Spinal cord (tissue), 10 donors: ENCODE measurements around the gene NRDC. TPM values are rescaled to one million over a fixed set of nuclear protein-coding genes. Genes with fewer than 3 reads are reported as not detected.

Source experiments
- DNase-seq, 6 donors: peaks; one replicate each; pipeline versions ENCODE4 v3.0.0 to v3.0.0-alpha.2; 2013 to 2015; ENCODE audit warnings: low spot score in 6 of 6, low read depth in 4 of 6
- H3K27ac ChIP-seq: one replicate; pipeline ENCODE4 v1.5.1; 2013; ENCODE audit warnings: low read depth, low read length, control low read depth
- H3K27me3 ChIP-seq: one replicate; pipeline ENCODE4 v1.6.1; 2013; ENCODE audit warnings: low read length; ENCODE audit not compliant: control insufficient read depth, insufficient read depth
- H3K36me3 ChIP-seq: one replicate; pipeline ENCODE4 v1.6.1; 2013; ENCODE audit warnings: low read length; ENCODE audit not compliant: control insufficient read depth, insufficient read depth
- H3K4me1 ChIP-seq: one replicate; pipeline ENCODE4 v1.6.1; 2013; ENCODE audit warnings: low read length; ENCODE audit not compliant: control insufficient read depth, insufficient read depth
- H3K4me3 ChIP-seq: one replicate; pipeline ENCODE4 v1.5.1; 2013; ENCODE audit warnings: low read depth, low read length, control low read depth
- H3K9me3 ChIP-seq: one replicate; pipeline ENCODE4 v1.6.1; 2013; ENCODE audit warnings: low read length; ENCODE audit not compliant: control insufficient read depth, insufficient read depth
- WGBS: methylation state at CpG from one replicate; pipeline ENCODE4 v1.1.5; 2013; ENCODE audit warnings: missing lambda C conversion rate; ENCODE audit not compliant: insufficient coverage; 5-methylcytosine and 5-hydroxymethylcytosine counted together
- polyA plus RNA-seq, 2 donors: library from polyadenylated mRNA; unstranded; fragments of 120-200 nt; gene quantifications; one replicate each; pipeline ENCODE4 v1.2.1, GENCODE V29; 2013; ENCODE audit not compliant: insufficient read length in 2 of 2
- small RNA-seq: library from RNA; depleted of rRNA; stranded (forward); fragments of <200 nt; gene quantifications from one replicate; pipeline ENCODE3, GENCODE V24; 2014; ENCODE audit warnings: low replicate concordance
- total RNA-seq, 2 donors: library from RNA; depleted of rRNA in 1 of 2; stranded (reverse); fragments of 120-200 nt in 1 of 2; fragments of >200 nt in 1 of 2; gene quantifications; one replicate each; pipeline versions ENCODE4 v1.2.3 to v1.2.4, GENCODE V29; 2013 to 2014
- donor health status: healthy.

Gene NRDC
- total and polyA plus RNA-seq, 4 donors = 89.3 to 146 (median 109) TPM

DNA sequence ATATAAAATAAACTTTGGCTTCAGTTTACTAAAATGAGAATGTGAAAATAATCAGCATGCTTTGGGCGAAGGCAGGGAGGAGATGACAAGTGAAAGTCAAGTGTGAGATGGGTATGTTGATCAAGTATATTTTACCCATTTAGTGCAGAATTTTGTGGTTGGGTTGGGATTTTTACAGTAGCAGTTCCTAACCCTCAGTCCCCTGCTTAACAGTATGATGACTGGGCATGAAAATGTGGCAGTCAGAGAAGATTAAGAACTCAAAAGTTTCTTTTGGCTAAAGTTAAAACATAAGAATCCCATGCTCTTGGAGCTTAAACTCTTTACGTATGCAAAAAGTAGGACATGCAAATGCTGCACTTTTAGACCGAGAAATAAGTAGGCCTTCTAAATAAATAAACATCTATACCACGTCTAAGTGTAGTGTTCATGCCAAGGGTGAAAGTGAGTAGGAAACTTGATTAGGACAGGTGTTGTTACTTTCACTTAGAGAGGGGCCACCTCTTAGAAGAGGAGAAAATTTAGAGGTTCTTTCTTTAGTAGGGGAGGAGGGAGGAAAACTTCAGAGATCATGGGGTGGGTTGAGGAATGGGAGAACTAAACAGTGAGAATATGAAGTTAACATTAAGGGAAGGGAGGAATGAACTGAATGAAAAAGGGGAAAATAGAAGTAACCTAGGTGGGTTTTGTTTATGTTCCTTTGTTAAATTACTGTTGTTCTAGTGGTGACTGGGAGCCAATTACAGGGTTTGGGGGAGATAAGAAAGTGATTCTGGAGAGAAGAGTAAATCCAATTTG lies 133.8 kb downstream of the NRDC start:
- Histone ChIP-seq H3K36me3 (peaks cover 2% of the 10 kb centered on the region), H3K27me3 (no peaks in the 10 kb centered on the region)

DNA sequence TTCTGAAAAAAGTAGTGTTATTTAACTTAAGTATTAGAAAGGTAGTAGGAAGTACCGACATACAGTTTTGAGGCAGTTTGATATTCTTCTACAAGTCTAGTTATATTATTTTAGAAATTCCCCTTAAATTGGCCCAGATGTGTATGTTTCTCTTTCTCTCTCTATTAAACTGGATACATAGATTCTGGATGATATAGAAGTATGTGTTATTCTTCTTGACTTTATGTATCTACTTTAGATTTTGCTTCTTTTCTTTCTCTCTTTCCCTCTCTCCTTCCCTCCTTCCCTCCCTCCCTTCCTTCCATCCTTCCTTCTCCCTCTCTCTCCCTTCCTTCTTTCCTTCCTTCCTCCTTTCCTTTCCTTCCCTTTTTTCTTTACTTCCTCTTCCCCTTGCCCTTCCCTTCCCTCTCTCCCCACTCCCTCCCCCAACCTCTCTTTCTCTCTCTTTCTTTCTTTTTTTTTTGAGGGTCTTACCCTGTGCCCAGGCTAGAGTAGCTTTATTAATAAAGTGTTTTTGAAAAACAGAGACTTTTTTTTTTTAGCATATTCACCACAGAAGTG lies 137.3 kb downstream of the NRDC start:
- Histone ChIP-seq H3K4me3 (no peak overlapping the region), H3K27ac (no peak overlapping the region), H3K9me3 (no peaks in the 10 kb centered on the region), H3K36me3 (no peaks in the 10 kb centered on the region), H3K27me3 (no peaks in the 10 kb centered on the region), H3K4me1 (no peaks in the 10 kb centered on the region)
- no peak for DNase-seq
- WGBS = no CpG with 5 or more reads among the region's 1 CpG

More for the DNA sequence above, 133.8 kb downstream of the NRDC start:
- Histone ChIP-seq H3K9me3 (no peaks in the 10 kb centered on the region), H3K27ac (no peak overlapping the region), H3K4me3 (no peak overlapping the region), H3K4me1 (no peaks in the 10 kb centered on the region)
- peak in 1 of 6 donors; percentile 13 for DNase-seq
- 80% methylated on average over 1 of the region's 4 CpGs for WGBS

DNA sequence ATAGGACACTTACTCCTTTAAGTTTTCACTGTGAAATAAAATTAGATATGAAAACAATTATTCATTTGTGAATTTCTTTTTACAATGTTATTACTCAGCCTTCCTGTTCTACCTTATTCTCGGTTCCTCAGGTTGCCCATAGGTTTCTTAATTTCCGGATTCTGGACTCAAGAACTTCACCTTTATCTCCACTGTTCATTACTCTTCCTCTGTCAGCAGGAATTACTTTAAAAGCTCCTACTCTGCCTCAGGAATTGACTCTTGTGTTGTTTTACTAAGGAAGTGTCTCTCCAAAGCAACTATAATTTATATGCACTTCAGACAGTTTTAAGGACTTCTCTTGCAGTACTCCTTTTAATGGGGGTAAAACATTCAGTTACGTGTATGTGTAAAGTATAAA lies 137.9 kb downstream of the NRDC start:
- Histone ChIP-seq H3K4me3 (no peak overlapping the region), H3K27me3 (no peaks in the 10 kb centered on the region), H3K4me1 (no peaks in the 10 kb centered on the region), H3K27ac (no peak overlapping the region), H3K9me3 (no peaks in the 10 kb centered on the region), H3K36me3 (no peaks in the 10 kb centered on the region)
- DNase-seq = no peak
- 67% methylated on average over 2 of the region's 3 CpGs for WGBS

Small RNA genes within 50 kb of the gene (small RNA-seq; reads per million reads assigned to genes)
- not detected for gene AL050343.2

Other genes with a start within 250 kb of the NRDC start
- 10 to 100 TPM in 1 of 2 donors, 1 to 10 TPM in 1; 9.5 to 38.3 TPM for gene RAB3B, start 112.0 kb upstream of the NRDC start, total RNA-seq
- 10 to 100 TPM; 29.7 to 38.8 TPM for gene RAB3B, start 112.0 kb upstream of the NRDC start, polyA plus RNA-seq
- 1 to 10 TPM; 5.6 TPM for gene KTI12, start 155.1 kb upstream of the NRDC start, total RNA-seq
- 1 to 10 TPM; 6.5 to 7.0 TPM for gene KTI12, start 155.1 kb upstream of the NRDC start, polyA plus RNA-seq
- gene TXNDC12, start 176.5 kb upstream of the NRDC start, total RNA-seq = 10 to 100 TPM; 22.4 to 48.0 TPM
- gene TXNDC12, start 176.5 kb upstream of the NRDC start, polyA plus RNA-seq = 10 to 100 TPM; 57.7 to 59.8 TPM
- 10 to 100 TPM; 61.6 to 80.8 TPM for gene BTF3L4, start 177.6 kb upstream of the NRDC start, total RNA-seq
- 100 to 1,000 TPM in 1 of 2 donors, 10 to 100 TPM in 1; 88.8 to 106 TPM for gene BTF3L4, start 177.6 kb upstream of the NRDC start, polyA plus RNA-seq